GM21526 (cell line): Measurements from ENCODE around the gene REV3L.
"Not testable (repeated sequence)": the region's sequence is repeated elsewhere in the genome, so short reads cannot be mapped to it uniquely, and the experiment has no call there.

Experiments used
- ATAC-seq: cut with Tn5 transposase; IDR thresholded peaks from one replicate; pipeline ENCODE4 v1.9.1; 2021; ENCODE audit warnings: moderate library complexity; ENCODE audit not compliant: unreplicated experiment, low FRiP score

Gene REV3L

GRCh38 chr6:111482959-111483735 is at the start of gene REV3L:
REV3L (minus strand) TSS chr6:111483218; CDS start chr6:111482888, 330 bp downstream.
- ATAC-seq: peak; percentile 28

- ATAC-seq: no peak
Measured at GRCh38 chr6:111531185-111531584, 48.2 kb upstream of the REV3L start.

GRCh38 chr6:111530667-111531066 is 47.6 kb upstream of the REV3L start:
- ATAC-seq: no peak

- no peak for ATAC-seq
Measured at GRCh38 chr6:111530218-111530617, 47.2 kb upstream of the REV3L start.

GRCh38 chr6:111527367-111527766 is 44.3 kb upstream of the REV3L start:
- no peak for ATAC-seq

- no peak for ATAC-seq
Measured at GRCh38 chr6:111524735-111525134, 41.7 kb upstream of the REV3L start.

- ATAC-seq: no peak
Measured at GRCh38 chr6:111524252-111524651, 41.2 kb upstream of the REV3L start.

GRCh38 chr6:111523484-111524167 is 40.6 kb upstream of the REV3L start:
- ATAC-seq: no peak

GRCh38 chr6:111522393-111523020 is 39.5 kb upstream of the REV3L start:
- ATAC-seq: no peak

GRCh38 chr6:111521497-111522270 is 38.7 kb upstream of the REV3L start:
- no peak for ATAC-seq

- no peak for ATAC-seq
Measured at GRCh38 chr6:111520524-111520923, 37.5 kb upstream of the REV3L start.

- no peak for ATAC-seq
Measured at GRCh38 chr6:111517965-111518364, 34.9 kb upstream of the REV3L start.

- ATAC-seq: no peak
Measured at GRCh38 chr6:111515259-111515658, 32.2 kb upstream of the REV3L start.

GRCh38 chr6:111514531-111514930 is 31.5 kb upstream of the REV3L start:
- not testable (repeated sequence) for ATAC-seq

- not testable (repeated sequence) for ATAC-seq
Measured at GRCh38 chr6:111507219-111507618, 24.2 kb upstream of the REV3L start.

- not testable (repeated sequence) for ATAC-seq
Measured at GRCh38 chr6:111505498-111505897, 22.5 kb upstream of the REV3L start.

- no peak for ATAC-seq
Measured at GRCh38 chr6:111503660-111504059, 20.6 kb upstream of the REV3L start.

GRCh38 chr6:111503194-111503593 is 20.2 kb upstream of the REV3L start:
- ATAC-seq: no peak

GRCh38 chr6:111502154-111502553 is 19.1 kb upstream of the REV3L start:
- no peak for ATAC-seq

GRCh38 chr6:111499269-111499793 is 16.3 kb upstream of the REV3L start:
- ATAC-seq: no peak
